SK-N-SH treated with all-trans-retinoic acid at 6 μM for 48 hours (cell line): ENCODE results near the gene ISYNA1.

Experiments
- ATAC-seq: fragments of 200-7000 bp; cut with Tn5 transposase; 3 replicates; pipeline ENCODE4 v1.9.1; 2020; ENCODE audit warnings: mild to moderate bottlenecking, moderate library complexity
- CREB5 ChIP-seq: fragments of 250-450 bp; sonication (Bioruptor Pico); IDR thresholded peaks from 2 replicates; pipeline ENCODE4 v1.5.1; 2020; ENCODE audit warnings: low read depth, mild to moderate bottlenecking, moderate library complexity
- CSDC2 ChIP-seq: fragments of 250-450 bp; sonication (Bioruptor Pico); IDR thresholded peaks from 2 replicates; pipeline ENCODE4 v1.5.0; 2020; ENCODE audit warnings: mild to moderate bottlenecking, moderate library complexity
- ESRRG ChIP-seq: fragments of 250-450 bp; sonication (Bioruptor Pico); IDR thresholded peaks from 2 replicates; pipeline ENCODE4 v1.6.1; 2021; ENCODE audit warnings: mild to moderate bottlenecking
- GLIS3 ChIP-seq: fragments of 250-450 bp; sonication (Bioruptor Pico); IDR thresholded peaks from 2 replicates; pipeline ENCODE4 v1.5.0; 2020; ENCODE audit warnings: mild to moderate bottlenecking, moderate library complexity
- OSR1 ChIP-seq: fragments of 250-450 bp; sonication (Bioruptor Pico); IDR thresholded peaks from 2 replicates; pipeline ENCODE4 v1.8.0; 2022; ENCODE audit warnings: moderate library complexity, mild to moderate bottlenecking, inconsistent platforms
- POU6F1 ChIP-seq: fragments of 250-450 bp; sonication (Bioruptor Pico); IDR thresholded peaks from 2 replicates; pipeline ENCODE4 v1.8.0; 2021; ENCODE audit warnings: low read depth, mild to moderate bottlenecking, moderate library complexity, borderline replicate concordance
- PPARA ChIP-seq: fragments of 250-450 bp; sonication (Bioruptor Pico); IDR thresholded peaks from 2 replicates; pipeline ENCODE4 v1.5.0; 2020; ENCODE audit warnings: mild to moderate bottlenecking, borderline replicate concordance
- SNAI2 ChIP-seq: fragments of 250-450 bp; sonication (Bioruptor Pico); IDR thresholded peaks from 2 replicates; pipeline ENCODE4 v1.5.0; 2020; ENCODE audit warnings: mild to moderate bottlenecking, moderate library complexity
- TCF4 ChIP-seq: fragments of 250-450 bp; sonication (Bioruptor Pico); IDR thresholded peaks from 2 replicates; pipeline ENCODE4 v1.8.0; 2021; ENCODE audit warnings: mild to moderate bottlenecking, moderate library complexity, borderline replicate concordance
- TSHZ2 ChIP-seq: fragments of 250-450 bp; sonication (Bioruptor Pico); IDR thresholded peaks from 2 replicates; pipeline ENCODE4 v1.5.0; 2020; ENCODE audit warnings: mild to moderate bottlenecking, moderate library complexity
- ZC3H10 ChIP-seq: fragments of 250-450 bp; sonication (Bioruptor Pico); IDR thresholded peaks from 2 replicates; pipeline ENCODE4 v1.5.1; 2021; ENCODE audit warnings: mild to moderate bottlenecking, moderate library complexity
- ZFP3 ChIP-seq: fragments of 250-450 bp; sonication (Bioruptor Pico); IDR thresholded peaks from 2 replicates; pipeline ENCODE4 v1.5.0; 2020; ENCODE audit warnings: mild to moderate bottlenecking, moderate library complexity
- ZNF70 ChIP-seq: fragments of 450-650 bp; formaldehyde crosslinking; IDR thresholded peaks from 2 replicates; pipeline ENCODE4 v1.5.0; 2020; ENCODE audit warnings: mild to moderate bottlenecking, moderate library complexity
- ZNF8 ChIP-seq: fragments of 450-650 bp; formaldehyde crosslinking; IDR thresholded peaks from 2 replicates; pipeline ENCODE4 v1.5.0; 2020; ENCODE audit warnings: mild to moderate bottlenecking, moderate library complexity
- TF ChIP-seq, protein P1 (sequence below): fragments of 250-450 bp; sonication (Bioruptor Pico); IDR thresholded peaks from 2 replicates; pipeline ENCODE4 v1.8.0; 2020; ENCODE audit warnings: mild to moderate bottlenecking, moderate library complexity, borderline replicate concordance
- TF ChIP-seq, protein P2 (sequence below): fragments of 250-450 bp; sonication (Bioruptor Pico); IDR thresholded peaks from 2 replicates; pipeline ENCODE4 v1.5.1; 2021; ENCODE audit warnings: mild to moderate bottlenecking, moderate library complexity

Gene ISYNA1

GRCh38 chr19:18442941-18443340 lies 5.0 kb upstream of the ISYNA1 start:
- no peak for ATAC-seq
- no peak for TF ChIP-seq PPARA
- TF ChIP-seq POU6F1 (CRISPR knock-in tag), result no peak
- TF ChIP-seq, protein P1, sequence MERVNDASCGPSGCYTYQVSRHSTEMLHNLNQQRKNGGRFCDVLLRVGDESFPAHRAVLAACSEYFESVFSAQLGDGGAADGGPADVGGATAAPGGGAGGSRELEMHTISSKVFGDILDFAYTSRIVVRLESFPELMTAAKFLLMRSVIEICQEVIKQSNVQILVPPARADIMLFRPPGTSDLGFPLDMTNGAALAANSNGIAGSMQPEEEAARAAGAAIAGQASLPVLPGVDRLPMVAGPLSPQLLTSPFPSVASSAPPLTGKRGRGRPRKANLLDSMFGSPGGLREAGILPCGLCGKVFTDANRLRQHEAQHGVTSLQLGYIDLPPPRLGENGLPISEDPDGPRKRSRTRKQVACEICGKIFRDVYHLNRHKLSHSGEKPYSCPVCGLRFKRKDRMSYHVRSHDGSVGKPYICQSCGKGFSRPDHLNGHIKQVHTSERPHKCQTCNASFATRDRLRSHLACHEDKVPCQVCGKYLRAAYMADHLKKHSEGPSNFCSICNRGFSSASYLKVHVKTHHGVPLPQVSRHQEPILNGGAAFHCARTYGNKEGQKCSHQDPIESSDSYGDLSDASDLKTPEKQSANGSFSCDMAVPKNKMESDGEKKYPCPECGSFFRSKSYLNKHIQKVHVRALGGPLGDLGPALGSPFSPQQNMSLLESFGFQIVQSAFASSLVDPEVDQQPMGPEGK (CRISPR knock-in tag), result no peak
- no peak for TF ChIP-seq ZNF70 (CRISPR knock-in tag)
- TF ChIP-seq, protein P2, sequence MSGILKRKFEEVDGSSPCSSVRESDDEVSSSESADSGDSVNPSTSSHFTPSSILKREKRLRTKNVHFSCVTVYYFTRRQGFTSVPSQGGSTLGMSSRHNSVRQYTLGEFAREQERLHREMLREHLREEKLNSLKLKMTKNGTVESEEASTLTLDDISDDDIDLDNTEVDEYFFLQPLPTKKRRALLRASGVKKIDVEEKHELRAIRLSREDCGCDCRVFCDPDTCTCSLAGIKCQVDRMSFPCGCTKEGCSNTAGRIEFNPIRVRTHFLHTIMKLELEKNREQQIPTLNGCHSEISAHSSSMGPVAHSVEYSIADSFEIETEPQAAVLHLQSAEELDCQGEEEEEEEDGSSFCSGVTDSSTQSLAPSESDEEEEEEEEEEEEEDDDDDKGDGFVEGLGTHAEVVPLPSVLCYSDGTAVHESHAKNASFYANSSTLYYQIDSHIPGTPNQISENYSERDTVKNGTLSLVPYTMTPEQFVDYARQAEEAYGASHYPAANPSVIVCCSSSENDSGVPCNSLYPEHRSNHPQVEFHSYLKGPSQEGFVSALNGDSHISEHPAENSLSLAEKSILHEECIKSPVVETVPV, result no peak
- TF ChIP-seq ZNF8, result no peak
- no peak for TF ChIP-seq ZC3H10 (CRISPR knock-in tag)
- TF ChIP-seq TSHZ2 (CRISPR knock-in tag), result no peak
- no peak for TF ChIP-seq GLIS3 (CRISPR knock-in tag)
- TF ChIP-seq ESRRG (CRISPR knock-in tag), result no peak
- no peak for TF ChIP-seq OSR1 (CRISPR knock-in tag)

- ATAC-seq, result no peak
- TF ChIP-seq ZFP3 (CRISPR knock-in tag) (no peak), TSHZ2 (CRISPR knock-in tag) (no peak), TCF4 (CRISPR knock-in tag) (no peak), CREB5 (CRISPR knock-in tag) (no peak), POU6F1 (CRISPR knock-in tag) (no peak), CSDC2 (CRISPR knock-in tag) (no peak), SNAI2 (no peak)
- TF ChIP-seq, protein P1 (CRISPR knock-in tag), result no peak
- TF ChIP-seq, all 23 proteins: peak for 0
These were observed 4.2 kb upstream of the ISYNA1 start for GRCh38 chr19:18441804-18442788.
